Upper lobe of left lung (tissue), 4 donors: ENCODE results near the gene AFG1L.

Source experiments
- CTCF ChIP-seq, 6 experiments: fragments of 450-650 bp in 4 of 6; fragments of 200-600 bp in 2 of 6; sonication (generic) in 2 of 6; IDR thresholded peaks; one replicate each; pipeline ENCODE4 v1.5.1; 2016 to 2019; ENCODE audit warnings: antibody characterized with exemption in 6 of 6
- POLR2A ChIP-seq, 4 donors: fragments of 450-650 bp; IDR thresholded peaks; one replicate each; pipeline ENCODE4 v1.5.1; 2016 to 2017; ENCODE audit warnings: antibody characterized with exemption in 4 of 4, mild to moderate bottlenecking in 2 of 4
- POLR2AphosphoS5 ChIP-seq, 2 donors: sonication (generic); formaldehyde crosslinking; IDR thresholded peaks; one replicate each; pipeline ENCODE4 v1.5.1; 2017; ENCODE audit warnings: antibody characterized with exemption in 2 of 2

GRCh38 chr6:108446629-108447150, 151.8 kb downstream of the AFG1L start:
- TF ChIP-seq POLR2A (IDR thresholded peaks at IDR 0.05) = no peak
- TF ChIP-seq POLR2AphosphoS5 (IDR thresholded peaks at IDR 0.05) = no peak
- no peak for TF ChIP-seq CTCF (IDR thresholded peaks at IDR 0.05)
